Measurements from ENCODE around the gene AUH. TPM values are rescaled to one million over a fixed set of nuclear protein-coding genes. Genes with fewer than 3 reads are reported as not detected.

AUH gene
- total RNA-seq, 4 donors from 2014 or later: 26.0 to 61.0 (median 31.0) TPM

DNA sequence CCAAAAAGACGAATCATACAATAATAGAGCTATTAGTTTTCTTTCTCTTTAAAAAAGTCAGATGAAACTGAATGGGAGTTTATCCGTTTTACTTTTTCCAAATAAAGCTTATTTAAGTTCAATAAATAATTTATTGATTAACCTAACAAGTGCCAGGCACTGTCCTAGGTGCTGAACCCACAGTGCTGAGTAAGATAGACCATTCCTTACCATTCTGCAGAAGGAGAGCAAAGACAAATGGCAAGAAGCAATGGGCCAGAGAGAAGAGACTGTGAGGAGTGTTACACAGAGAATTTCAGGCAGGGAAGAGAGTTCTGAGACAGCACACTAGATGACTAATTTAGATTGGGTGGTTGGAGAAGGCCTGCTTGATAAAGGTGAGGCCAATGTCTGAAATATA, 127.2 kb downstream of the AUH start:
- H3K4me3 ChIP-seq: no peak overlapping the region
- H3K27ac ChIP-seq: no peak overlapping the region
- no peak for TF ChIP-seq EP300 (IDR thresholded peaks at IDR 0.05)
- no peak for TF ChIP-seq POLR2A (IDR thresholded peaks at IDR 0.05)
- TF ChIP-seq, protein P1, sequence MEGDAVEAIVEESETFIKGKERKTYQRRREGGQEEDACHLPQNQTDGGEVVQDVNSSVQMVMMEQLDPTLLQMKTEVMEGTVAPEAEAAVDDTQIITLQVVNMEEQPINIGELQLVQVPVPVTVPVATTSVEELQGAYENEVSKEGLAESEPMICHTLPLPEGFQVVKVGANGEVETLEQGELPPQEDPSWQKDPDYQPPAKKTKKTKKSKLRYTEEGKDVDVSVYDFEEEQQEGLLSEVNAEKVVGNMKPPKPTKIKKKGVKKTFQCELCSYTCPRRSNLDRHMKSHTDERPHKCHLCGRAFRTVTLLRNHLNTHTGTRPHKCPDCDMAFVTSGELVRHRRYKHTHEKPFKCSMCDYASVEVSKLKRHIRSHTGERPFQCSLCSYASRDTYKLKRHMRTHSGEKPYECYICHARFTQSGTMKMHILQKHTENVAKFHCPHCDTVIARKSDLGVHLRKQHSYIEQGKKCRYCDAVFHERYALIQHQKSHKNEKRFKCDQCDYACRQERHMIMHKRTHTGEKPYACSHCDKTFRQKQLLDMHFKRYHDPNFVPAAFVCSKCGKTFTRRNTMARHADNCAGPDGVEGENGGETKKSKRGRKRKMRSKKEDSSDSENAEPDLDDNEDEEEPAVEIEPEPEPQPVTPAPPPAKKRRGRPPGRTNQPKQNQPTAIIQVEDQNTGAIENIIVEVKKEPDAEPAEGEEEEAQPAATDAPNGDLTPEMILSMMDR (IDR thresholded peaks at IDR 0.05): no peak
- TF ChIP-seq POLR2AphosphoS5 (IDR thresholded peaks at IDR 0.05): no peak
- no peak for DNase-seq (ENCODE audit: low spot score in 2 of 2)
- no peaks in the 10 kb centered on the region for H3K27me3 ChIP-seq
- 83% methylated on average over 2 of the region's 2 CpGs for WGBS
- no peaks in the 10 kb centered on the region for H3K4me1 ChIP-seq
- H3K9me3 ChIP-seq: no peaks in the 10 kb centered on the region
- no peaks in the 10 kb centered on the region for H3K36me3 ChIP-seq

DNA sequence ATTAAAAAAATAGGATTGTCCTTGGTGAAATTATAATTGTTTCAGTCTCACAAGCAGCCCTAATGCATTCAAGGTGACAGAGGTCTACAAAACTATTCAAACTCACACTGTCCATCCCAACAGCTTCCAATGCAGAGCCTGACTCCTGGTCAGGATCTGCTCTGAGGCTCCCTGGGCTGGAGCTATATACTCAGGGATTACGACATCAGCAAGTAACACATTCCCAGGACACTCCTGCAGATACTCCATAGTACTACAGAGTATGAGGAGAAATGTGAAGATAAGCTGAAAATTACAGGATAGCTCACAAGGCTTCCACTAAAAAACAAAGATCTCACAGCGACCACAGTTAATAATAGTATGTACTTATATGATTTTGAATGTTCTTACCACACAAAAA, 130.1 kb downstream of the AUH start:
- H3K4me3 ChIP-seq: no peak overlapping the region
- no peak for DNase-seq (ENCODE audit: low spot score in 2 of 2)
- no peaks in the 10 kb centered on the region for H3K4me1 ChIP-seq
- TF ChIP-seq EP300 (IDR thresholded peaks at IDR 0.05) (no peak), POLR2AphosphoS5 (IDR thresholded peaks at IDR 0.05) (no peak), POLR2A (IDR thresholded peaks at IDR 0.05) (no peak)
- TF ChIP-seq, protein P1 (IDR thresholded peaks at IDR 0.05): no peak
- H3K27ac ChIP-seq: no peak overlapping the region
- no peaks in the 10 kb centered on the region for H3K27me3 ChIP-seq
- no peaks in the 10 kb centered on the region for H3K36me3 ChIP-seq
- no peaks in the 10 kb centered on the region for H3K9me3 ChIP-seq
- WGBS: 98% methylated on average over 2 of the region's 2 CpGs

DNA sequence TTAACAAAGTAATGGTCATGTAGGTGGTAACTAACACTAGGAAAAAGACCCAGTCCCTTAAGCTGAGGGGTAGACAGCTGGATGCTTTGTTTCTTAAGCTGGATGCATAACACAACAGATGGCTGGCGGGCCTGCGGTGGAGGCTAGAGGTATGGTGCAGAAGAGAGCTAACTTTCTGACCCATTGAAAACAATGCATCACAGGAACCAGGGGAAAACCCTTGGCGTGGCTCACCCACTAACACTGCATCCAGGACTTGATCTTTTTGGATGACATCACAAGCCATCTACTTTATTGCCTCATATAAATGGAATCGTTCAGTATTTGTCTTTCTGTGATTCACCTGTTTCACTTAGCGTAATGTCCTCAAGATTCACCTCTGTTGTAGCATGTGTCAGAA, 138.7 kb downstream of the AUH start:
- DNase-seq (ENCODE audit: low spot score in 2 of 2): no peak
- no peak for TF ChIP-seq EP300 (IDR thresholded peaks at IDR 0.05)
- TF ChIP-seq, protein P1 (IDR thresholded peaks at IDR 0.05): no peak
- no peak for TF ChIP-seq POLR2AphosphoS5 (IDR thresholded peaks at IDR 0.05)
- no peak for TF ChIP-seq POLR2A (IDR thresholded peaks at IDR 0.05)
- Histone ChIP-seq H3K27ac (no peak overlapping the region), H3K36me3 (peaks cover 5% of the 10 kb centered on the region), H3K27me3 (no peaks in the 10 kb centered on the region), H3K9me3 (no peaks in the 10 kb centered on the region), H3K4me1 (no peaks in the 10 kb centered on the region), H3K4me3 (no peak overlapping the region)
- 94% methylated on average over 5 of the region's 5 CpGs for WGBS

DNA sequence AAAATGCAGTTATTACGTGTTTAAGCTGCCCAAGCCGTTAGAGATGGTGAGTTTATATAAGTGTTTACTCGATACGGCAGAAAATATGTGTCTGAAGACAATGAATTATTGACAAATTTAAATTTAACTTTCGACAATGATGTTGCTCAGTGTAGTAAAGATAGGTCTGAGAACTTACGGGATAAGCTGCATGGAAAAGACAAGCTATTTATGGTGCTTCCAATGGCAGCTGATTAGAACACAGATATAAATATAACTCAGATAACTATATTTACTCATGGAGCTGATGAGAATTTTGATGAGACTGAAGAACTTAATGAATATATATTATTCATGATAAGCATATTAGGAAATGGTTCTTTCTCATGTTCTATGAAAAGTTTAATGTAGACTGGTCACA, 139.3 kb downstream of the AUH start:
- Histone ChIP-seq H3K4me3 (no peak overlapping the region), H3K4me1 (no peaks in the 10 kb centered on the region), H3K36me3 (peaks cover 5% of the 10 kb centered on the region), H3K27me3 (no peaks in the 10 kb centered on the region), H3K9me3 (no peaks in the 10 kb centered on the region), H3K27ac (no peak overlapping the region)
- no peak for DNase-seq (ENCODE audit: low spot score in 2 of 2)
- no peak for TF ChIP-seq POLR2AphosphoS5 (IDR thresholded peaks at IDR 0.05)
- TF ChIP-seq, protein P1 (IDR thresholded peaks at IDR 0.05): no peak
- TF ChIP-seq POLR2A (IDR thresholded peaks at IDR 0.05): no peak
- TF ChIP-seq EP300 (IDR thresholded peaks at IDR 0.05): no peak
- 97% methylated on average over 6 of the region's 6 CpGs for WGBS

GRCh38 chr9:91221332-91221731, 140.4 kb downstream of the AUH start:
- TF ChIP-seq POLR2AphosphoS5 (IDR thresholded peaks at IDR 0.05) (no peak), POLR2A (IDR thresholded peaks at IDR 0.05) (no peak), EP300 (IDR thresholded peaks at IDR 0.05) (no peak)
- TF ChIP-seq, protein P1 (IDR thresholded peaks at IDR 0.05): no peak
- Histone ChIP-seq H3K27ac (no peak overlapping the region), H3K27me3 (no peaks in the 10 kb centered on the region), H3K4me1 (no peaks in the 10 kb centered on the region), H3K36me3 (peaks cover 5% of the 10 kb centered on the region), H3K9me3 (no peaks in the 10 kb centered on the region), H3K4me3 (no peak overlapping the region)
- DNase-seq (ENCODE audit: low spot score in 2 of 2): no peak
- WGBS: 79% methylated on average over 6 of the region's 6 CpGs
